NB4 (cell line): ENCODE measurements around the gene HES1.

Experiments used
- POLR2A ChIP-seq: IDR thresholded peaks from 2 replicates; pipeline ENCODE4 v1.6.1; 2011; ENCODE audit warnings: mild to moderate bottlenecking; ENCODE audit not compliant: insufficient read length; ENCODE audit errors: extremely low read depth
- TF ChIP-seq, protein P1 (sequence below): IDR thresholded peaks from one replicate; pipeline ENCODE4 v1.5.1; 2012; ENCODE audit warnings: low read depth, low read length
- TF ChIP-seq, protein P2 (sequence below): IDR thresholded peaks from 2 replicates; pipeline ENCODE4 v1.6.1; 2011; ENCODE audit warnings: low read depth, low read length

DNA sequence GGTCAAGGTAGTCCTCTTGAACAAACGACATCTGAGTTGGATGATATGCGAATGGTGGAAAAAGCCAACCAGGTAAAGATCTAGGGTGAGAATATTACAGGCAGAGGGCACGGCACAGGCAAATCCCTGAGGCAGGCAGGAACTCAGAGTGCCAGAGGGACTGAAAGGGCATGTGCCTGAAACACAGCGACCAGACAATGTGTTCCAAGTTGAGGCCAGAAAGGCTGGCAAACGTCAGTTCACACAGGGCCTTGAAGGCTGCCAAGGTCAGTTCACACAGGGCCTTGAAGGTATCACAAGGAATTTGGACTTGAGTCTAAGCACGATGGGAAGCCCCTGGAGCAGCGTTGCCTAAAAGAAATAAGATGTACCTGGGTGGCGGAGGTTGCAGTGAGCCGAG is 20.1 kb downstream of the HES1 start:
- TF ChIP-seq POLR2A = no peak
- TF ChIP-seq, protein P1, sequence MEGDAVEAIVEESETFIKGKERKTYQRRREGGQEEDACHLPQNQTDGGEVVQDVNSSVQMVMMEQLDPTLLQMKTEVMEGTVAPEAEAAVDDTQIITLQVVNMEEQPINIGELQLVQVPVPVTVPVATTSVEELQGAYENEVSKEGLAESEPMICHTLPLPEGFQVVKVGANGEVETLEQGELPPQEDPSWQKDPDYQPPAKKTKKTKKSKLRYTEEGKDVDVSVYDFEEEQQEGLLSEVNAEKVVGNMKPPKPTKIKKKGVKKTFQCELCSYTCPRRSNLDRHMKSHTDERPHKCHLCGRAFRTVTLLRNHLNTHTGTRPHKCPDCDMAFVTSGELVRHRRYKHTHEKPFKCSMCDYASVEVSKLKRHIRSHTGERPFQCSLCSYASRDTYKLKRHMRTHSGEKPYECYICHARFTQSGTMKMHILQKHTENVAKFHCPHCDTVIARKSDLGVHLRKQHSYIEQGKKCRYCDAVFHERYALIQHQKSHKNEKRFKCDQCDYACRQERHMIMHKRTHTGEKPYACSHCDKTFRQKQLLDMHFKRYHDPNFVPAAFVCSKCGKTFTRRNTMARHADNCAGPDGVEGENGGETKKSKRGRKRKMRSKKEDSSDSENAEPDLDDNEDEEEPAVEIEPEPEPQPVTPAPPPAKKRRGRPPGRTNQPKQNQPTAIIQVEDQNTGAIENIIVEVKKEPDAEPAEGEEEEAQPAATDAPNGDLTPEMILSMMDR = no peak
- TF ChIP-seq, protein P2, sequence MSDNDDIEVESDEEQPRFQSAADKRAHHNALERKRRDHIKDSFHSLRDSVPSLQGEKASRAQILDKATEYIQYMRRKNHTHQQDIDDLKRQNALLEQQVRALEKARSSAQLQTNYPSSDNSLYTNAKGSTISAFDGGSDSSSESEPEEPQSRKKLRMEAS = no peak
